Left renal pelvis (tissue), 4 donors: ENCODE data around the gene LEUTX. TPM values are rescaled to one million over a fixed set of nuclear protein-coding genes. Genes with fewer than 3 reads are reported as not detected.

ENCODE experiments used
- polyA plus RNA-seq, 4 donors: library from polyadenylated mRNA; unstranded; fragments of 120-200 nt; gene quantifications; one replicate each; pipeline ENCODE4 v1.2.1, GENCODE V29; 2013; ENCODE audit not compliant: insufficient read length in 4 of 4

The LEUTX gene
- polyA plus RNA-seq, 4 donors = not detected

Other genes with a start within 250 kb of the LEUTX start
- 1 to 10 TPM; 4.2 to 5.3 (median 4.5) TPM for gene EID2B, start 246.0 kb upstream of the LEUTX start, polyA plus RNA-seq
- gene EID2, start 238.7 kb upstream of the LEUTX start, polyA plus RNA-seq = 10 to 100 TPM; 16.2 to 24.3 (median 20.1) TPM
- not detected for gene LGALS13, start 176.3 kb upstream of the LEUTX start, polyA plus RNA-seq
- not detected for gene LGALS16, start 122.9 kb upstream of the LEUTX start, polyA plus RNA-seq
- not detected for gene LGALS14, start 74.4 kb upstream of the LEUTX start, polyA plus RNA-seq
- 1 to 10 TPM; 1.1 to 5.5 (median 1.5) TPM for gene CLC, start 40.8 kb upstream of the LEUTX start, polyA plus RNA-seq
- gene DYRK1B, start 55.3 kb downstream of the LEUTX start, polyA plus RNA-seq = 10 to 100 TPM; 20.5 to 38.7 (median 32.5) TPM
- 100 to 1,000 TPM; 285 to 358 (median 326) TPM for gene FBL, start 67.5 kb downstream of the LEUTX start, polyA plus RNA-seq
- gene FCGBP, start 155.8 kb downstream of the LEUTX start, polyA plus RNA-seq = 1 to 10 TPM; 1.7 to 9.5 (median 6.1) TPM
- gene PSMC4, start 192.3 kb downstream of the LEUTX start, polyA plus RNA-seq = 100 to 1,000 TPM in 1 of 4 donors, 10 to 100 TPM in 3; 55.3 to 103 (median 85.8) TPM
- 10 to 100 TPM in 1 of 4 donors, 1 to 10 TPM in 3; 5.8 to 10.1 (median 7.1) TPM for gene ZNF546, start 218.2 kb downstream of the LEUTX start, polyA plus RNA-seq